ENCODE measurements around the gene DNAH17.

The DNAH17 gene

DNA sequence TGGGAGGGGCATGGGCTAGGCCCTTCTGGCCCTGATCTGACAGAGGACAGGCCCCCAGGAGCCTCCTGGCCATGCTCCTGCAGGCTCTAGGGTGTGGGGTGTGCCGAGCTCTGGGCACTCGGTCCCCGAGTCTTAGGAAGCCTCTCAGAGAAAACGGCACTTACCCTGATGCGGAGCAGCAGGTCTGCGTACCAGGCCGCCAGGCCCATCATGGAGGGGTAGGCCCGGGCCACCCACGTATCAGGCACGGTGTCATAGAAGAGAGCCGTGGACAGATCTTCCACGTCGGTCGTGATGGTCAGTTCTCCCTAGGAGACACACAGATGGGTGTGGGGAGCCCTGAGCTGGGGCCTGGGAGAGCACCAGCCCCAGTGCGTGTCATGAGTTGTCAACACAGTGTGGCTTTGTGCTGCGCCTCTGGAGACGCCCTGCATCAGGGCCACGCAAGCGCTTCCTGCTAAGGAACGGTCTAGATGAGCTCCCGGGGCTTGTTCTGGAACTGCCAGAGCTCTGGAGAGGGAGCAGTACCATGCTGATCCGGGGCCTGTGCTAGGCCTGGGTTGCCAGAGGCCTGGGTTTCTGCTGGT is 150.8 kb downstream of the DNAH17 start:
- DNase-seq, result no peak

DNA sequence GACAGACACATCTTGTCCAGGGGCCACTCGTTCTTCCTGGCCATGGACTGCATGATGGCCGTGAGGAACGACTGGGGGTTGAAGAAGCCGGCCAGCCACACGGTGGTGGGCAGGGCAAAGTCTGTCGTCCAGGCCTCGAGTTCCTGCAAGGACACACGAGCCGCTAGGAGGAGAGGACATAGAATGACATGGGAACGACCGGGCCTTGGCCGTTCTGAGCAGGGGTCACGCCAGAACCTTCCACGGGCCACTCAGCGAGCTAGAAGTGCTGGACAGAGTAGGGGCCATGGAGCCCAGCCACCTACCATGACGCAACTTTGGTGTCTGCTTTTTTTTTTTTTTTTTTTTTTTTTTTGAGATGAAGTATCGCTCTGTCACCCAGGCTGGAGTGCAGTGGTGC is 151.8 kb downstream of the DNAH17 start:
- DNase-seq, result no peak

DNA sequence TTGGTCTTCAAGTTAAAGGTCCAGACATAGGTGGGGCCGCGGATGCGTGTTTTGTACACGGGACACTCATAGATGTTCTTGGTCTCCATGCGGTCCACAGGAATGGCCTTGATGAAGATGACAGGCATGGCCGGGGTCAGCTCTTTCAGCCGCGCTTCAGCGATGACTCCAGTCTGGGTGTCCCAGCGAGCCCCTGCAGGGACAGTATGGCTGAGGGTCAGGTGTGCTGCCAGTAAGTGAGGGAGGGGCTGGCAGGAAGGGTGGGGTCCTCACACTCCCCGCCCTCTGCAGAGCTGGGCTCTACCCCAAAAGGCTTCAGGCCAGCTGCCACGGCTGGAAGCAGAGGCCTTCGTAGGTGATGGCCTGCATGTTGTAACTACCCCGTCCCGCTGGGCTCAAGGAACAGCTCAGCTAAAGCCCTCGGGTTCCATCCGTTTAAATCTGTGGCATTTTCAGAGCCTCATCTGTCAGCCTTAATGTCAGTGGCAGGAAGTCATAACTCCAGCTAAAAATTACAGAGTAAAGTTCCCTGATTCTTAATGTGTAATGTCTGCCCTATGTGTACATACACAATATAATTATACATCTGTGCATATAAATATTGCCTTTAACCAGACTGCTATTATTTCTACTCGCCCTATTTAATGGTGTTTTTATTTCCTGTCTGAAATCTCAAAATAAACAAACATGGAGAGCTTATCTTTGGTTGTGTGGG is 153.1 kb downstream of the DNAH17 start:
- DNase-seq, result no peak

DNA sequence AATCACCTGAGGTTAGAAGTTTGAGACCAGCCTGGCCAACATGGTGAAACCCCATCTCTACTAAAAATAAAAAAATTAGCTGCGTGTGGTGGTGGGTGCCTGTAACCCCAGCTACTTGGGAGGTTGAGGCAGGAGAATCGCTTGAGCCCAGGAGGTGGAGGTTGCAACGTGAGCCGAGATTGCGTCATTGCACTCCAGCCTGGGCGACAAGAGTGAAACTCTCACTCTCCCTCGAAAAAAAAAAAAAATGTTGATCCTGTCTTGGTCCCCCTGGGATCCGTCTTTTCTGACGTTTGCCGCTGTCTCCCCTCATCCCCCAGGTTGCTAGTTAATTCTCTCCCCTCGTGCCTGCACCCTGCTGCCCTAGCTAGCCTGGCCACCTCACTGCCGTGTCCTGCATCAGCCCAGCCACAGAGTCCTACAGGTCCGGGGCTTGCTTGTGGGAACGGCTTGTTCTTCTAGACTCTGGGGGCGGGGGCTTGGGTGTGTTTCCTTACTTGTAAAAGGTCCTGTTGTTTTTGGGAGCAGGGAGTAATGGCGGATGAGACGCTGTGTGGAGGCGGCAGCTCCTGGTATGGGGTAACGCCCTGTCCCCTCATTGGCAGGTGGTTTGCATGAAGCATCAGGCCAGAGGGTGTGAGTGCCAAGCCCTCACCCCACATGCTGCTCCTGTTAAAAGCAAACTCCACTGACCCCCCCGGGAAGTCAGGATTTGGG is 154.2 kb downstream of the DNAH17 start:
- DNase-seq, result no peak

DNA sequence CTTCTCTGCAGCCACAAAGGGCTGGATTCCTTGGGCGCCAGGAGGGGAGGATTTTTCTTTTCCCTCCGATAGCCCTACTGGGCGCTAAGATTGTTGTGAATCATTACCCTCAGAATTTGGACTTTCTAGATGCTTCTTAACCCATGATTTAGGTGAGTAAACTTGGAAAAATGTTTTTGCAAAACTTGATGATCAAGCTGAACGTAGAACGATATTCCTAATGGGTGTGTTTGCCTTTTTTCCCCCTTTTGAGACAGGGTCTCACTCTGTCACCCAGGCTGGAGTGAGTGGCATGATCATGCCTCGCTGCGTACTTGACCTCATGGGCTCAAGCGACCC is 155.0 kb downstream of the DNAH17 start:
- DNase-seq, result no peak

DNA sequence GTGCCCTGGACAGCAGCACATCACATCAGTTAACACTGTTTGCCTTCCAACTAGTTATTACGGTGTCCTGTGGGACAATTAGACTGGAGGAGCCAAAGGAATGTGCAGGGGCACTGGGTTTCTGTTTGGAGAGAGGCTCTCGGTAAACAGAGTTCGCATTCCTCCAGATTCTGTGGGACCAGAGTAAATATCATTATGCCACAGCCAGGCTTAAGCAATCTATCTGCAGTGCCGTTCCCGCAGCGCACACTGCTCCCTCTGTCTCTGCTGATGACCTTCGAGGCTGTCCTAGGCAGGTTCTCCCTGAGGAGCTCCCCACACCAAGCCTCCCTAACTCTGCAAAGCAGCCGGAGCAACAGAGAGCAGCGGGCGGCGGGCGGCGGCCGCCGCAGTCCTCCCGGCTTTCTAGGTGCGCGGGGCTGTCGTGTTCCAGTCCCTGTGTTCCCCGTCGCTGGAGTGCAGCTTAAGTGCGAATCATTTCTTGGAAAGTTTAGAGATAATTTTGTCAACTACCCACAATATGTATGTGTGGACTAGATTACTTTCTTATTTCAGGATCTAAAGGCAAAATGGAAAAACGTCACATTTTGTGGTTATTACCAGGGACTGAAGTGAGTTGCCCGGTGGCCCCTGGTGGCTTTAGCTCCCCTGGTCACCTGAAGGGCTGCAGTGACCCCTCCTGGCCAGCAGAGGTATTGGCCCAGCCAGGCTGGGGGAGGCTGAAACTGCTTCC is 155.5 kb downstream of the DNAH17 start:
- peak; percentile 60 for DNase-seq

DNA sequence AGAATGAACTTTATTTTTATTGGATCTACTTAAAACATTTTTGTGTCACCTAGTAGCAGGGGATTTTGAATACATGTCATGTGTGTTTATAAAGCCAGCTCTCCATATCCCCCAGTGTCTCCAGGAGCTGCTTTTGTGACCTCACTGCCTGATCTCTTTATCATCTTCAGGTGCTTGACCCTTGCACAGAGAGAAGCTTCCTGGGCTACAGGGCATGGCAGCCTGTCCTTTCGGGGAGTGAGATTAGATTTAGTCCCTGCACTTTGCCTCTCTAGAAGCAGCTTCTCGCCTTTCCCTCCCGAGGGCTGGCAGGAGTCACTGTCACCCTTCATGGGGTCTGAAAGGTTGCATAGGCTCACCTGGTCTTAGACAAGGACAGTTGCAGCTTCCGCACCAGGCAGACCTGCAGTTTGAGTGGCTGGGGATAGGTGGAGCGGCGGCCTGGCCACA is 156.1 kb downstream of the DNAH17 start:
- no peak for DNase-seq

DNA sequence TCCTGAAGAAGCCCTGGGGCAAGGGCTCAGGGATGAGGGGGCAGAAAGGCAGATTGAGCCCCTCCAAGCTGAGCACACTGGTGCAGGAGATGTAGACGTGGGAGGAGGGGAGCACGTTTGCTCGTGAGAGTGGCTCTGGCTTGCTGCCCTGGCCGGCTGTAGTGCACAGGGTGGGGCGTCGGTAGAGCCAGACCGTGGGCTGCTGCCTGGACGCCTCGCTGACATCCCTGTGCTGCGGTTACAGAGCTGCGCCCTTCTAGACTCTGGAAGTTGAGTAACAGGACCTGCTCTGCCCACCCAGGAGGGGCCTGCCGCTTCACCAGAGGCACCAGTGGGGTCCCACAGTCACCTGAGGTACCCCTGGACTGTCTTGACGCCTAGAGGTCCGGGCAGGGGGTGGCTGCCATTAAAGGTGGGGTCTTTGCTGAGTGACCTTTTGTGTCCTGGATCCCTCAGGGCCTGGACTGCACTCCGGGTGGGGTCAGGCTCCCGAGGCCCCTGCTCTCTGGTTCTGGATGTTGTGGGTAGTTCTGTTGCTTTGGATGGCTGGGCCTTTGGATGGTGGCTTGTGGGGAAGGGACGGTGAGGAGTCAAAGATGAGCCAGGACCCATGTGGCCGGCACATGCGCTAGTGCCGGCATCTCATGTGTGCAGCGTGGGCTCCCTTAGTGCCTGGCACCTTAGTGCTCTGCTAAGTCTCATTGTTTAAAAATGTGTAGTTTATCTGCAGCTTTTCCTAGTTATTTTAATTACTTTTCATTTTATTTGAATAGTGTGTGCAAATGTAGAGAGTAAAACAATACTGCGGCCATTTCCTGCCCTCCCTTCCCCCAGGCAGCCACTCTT is 157.0 kb downstream of the DNAH17 start:
- no peak for DNase-seq

DNA sequence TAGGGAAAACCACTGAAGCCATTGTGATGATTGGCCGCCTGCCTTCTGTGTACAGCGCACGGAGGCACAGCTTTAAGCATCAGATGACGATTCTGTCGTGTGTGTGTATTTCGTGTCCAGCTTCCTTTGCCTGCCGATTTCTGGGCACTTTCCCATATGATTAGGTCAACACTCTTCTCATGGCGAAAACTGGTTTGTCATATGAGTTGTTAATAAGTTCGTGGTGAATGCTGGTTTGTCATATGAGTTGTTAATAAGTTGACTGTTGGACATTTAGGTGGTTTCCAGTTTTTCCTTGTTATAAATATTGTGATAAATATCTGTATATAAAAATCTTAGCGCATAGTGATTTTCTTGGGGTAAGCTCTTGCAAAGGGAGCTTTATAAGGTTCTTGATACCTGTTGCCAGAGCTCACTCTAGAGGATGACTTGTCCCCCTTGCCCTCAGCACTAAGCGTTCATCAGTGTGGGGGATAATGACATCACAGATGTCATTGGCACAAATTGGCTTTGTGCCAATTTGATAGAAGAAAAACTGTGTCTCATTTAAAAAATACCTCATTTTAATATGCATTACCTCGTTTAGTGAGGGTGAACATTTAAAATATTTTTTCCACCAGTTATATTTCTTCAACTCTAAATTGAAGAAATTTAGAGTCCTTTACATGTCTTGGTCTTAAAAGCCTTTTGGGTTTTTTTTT is 158.7 kb downstream of the DNAH17 start:
- DNase-seq, result no peak

DNA sequence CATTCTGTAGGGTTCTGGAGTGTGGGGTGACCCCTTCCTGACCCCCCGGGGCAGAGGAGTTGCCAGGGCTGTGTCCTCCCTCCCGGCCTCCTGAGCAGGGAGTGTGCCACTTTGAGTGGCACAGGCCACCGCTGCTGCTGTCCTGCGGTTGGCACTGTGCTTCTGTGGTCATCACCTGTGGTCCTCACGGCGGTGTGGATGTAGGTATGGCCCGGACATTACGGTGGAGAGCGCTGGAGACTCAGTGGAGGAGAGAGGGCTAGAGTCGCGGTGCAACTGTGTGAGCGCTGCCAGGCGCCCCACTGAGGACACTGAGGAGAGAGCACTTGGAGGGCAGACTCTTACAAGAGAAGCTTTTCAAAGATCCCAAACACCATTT is 159.7 kb downstream of the DNAH17 start:
- no peak for DNase-seq

DNA sequence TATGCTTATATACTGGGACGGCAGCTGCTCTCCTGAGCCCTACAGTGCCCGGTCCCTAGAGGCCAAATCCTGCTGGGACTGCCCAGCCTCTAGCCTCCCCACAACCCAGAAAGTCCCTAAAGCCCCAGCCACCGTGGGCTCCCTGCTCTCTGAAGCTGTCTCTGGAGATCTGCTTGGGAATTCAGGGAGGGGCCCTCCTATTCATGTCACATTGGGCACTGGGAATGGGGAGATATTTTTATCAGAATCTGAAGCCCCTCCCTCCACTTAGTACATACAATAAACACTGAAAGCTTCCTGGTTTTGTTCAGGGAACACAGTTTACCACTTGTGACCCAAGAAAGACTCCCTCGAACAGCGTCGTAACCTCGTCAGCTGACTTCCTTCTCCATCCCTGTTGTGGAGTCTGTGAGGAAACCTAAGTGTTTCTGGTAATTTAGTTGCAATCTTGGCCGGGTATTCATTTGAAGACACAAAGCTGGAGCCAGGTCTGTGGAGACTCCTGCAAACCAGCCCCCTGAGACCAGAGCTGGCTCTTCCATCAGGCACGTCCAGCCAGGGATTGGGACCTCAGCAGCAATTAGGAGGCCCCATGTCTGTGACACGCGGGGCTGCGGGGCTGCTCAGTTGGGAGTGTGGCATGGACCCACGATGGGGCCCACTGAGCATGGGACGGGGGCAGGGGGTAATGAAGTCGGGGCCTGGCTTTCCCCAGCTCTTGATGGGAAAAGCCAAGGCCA is 160.2 kb downstream of the DNAH17 start:
- no peak for DNase-seq

DNA sequence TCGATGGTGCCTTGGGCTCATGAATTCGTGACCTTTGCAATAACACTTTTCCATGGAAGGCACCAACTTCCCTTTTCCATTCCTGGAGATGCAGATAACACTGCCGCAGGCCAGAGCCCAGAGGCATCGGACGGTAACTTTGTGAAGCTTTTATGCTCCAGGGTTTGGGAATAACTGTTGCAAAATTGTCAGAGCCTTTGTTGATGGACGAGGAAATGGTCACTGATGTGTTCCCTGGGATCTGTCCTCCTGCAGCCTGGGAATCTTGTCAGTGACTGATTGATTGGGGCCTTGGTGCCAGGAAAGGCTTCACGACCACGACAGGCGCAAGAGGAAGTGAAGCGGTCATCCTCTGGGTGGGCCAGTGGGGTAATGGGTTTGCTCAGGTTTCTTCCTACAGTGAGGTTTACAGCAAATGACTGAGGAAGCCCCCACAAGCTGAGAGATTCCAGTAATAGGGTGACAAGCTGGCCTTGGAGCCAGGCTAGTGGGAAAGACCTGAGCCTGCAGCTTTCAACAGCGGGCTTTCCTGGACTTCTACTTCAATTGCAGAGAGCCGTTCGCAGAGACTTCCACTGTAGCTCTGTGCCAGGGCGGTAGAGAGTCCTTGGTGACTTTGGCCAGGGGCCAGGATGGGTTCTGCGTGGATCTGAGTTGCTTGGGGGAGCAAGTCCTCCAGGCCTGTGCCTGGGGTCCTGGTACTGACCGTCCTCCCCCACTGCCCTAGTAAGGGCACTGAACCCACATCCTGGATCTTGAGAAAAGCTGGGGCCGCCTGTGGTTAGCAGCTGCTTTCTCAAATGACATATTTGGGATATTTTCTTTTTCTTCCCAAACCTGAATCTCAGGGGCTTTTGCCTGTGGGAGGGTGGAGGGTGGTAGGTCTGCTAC is 161.1 kb downstream of the DNAH17 start:
- DNase-seq, result no peak

DNA sequence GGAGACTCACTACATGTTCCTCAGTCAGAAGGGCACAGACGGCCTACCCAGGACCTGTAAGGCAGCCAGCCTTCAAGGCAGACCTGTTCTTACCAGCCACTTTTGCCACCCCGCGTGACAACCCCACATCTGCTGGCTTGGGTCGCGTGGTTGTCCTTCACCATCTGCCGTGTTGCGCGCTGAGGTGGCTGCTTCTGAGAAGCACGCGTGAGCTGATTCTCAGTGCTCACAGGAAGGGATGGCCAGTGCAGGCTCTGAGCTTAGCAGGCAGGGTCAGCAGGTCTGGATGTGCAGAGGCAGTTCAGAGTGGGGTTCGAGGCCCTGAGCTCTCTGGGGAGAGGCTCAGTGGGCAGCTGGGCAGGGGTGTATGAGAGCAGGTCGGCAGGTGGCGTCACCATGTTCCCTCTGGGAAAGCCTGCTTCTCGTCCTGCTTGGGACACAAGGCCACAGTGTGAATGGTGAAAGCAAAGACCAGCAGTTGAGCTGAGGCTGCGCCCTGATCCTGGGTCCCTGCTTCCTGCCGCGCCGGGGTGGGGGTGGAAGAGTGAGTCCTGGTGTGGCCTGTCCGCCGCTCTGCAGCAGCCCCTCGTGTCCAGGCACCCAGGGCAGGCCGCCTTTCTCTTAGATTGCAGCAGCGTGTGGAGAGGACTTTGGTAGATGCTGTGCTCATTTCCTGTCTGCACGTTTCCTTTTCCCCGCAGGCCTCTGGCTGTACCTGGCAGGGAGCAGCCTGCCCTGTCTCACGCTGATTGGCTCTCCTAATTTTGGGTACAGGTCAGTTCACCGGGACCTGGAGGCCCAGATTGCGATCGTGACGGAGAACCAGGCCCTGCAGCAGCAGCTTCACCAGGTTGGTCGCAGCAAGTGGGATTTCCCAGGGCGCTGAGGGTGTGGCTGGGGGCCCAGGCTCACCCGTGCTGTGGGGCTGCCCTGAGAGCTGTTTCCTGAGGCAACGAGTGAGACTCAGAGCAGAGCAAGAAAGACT is 162.7 kb downstream of the DNAH17 start:
- DNase-seq, result no peak

DNA sequence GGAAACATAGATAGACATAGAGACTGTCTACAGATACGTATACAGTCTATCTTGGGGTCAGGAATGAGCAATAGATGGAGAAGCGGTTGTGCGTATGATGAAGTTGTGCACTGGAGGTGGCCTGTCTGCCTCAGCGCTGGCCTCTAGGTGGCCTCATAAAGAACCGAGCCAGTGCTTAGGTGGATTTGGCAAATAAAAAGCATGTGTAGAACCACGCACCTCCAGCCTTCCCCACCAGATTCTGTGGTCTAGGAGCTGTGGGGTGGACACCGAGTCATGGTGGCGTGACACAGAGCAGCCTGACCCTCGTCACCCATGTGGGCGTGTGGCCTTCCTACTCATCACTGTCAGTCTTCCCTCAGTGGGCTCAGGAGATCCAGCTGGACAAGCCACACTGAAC is 164.8 kb downstream of the DNAH17 start:
- DNase-seq, result no peak

DNA sequence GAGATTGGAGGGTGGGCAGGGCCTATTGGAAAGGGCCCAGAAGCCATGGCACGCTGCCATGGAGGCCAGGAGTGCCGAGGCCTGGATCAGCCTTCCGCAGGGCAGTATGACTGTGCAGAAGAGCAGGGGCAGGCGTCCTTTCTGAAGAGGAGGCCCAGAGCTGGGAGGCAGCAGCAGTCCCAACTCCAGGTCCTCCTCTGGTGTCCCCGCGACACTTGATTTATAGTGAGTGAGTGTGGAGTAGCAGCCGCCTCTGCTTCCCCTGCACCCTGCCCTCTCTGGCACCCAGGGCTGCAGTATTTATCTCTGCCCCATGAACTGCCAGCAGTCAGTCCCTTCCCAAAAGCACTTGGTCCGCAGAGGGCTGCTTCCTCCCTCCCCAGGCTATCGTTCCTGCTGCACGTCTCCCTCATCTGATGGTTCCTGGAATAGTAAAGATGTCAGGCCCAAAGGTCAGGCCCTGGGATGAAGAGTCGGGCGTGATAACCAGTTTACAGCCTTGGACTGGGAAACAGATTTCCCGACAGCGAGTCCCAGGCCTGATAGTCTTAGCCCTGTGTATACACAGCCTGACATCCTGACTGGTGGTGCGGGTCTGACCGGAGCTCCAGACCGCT is 165.8 kb downstream of the DNAH17 start:
- DNase-seq, result no peak

DNA sequence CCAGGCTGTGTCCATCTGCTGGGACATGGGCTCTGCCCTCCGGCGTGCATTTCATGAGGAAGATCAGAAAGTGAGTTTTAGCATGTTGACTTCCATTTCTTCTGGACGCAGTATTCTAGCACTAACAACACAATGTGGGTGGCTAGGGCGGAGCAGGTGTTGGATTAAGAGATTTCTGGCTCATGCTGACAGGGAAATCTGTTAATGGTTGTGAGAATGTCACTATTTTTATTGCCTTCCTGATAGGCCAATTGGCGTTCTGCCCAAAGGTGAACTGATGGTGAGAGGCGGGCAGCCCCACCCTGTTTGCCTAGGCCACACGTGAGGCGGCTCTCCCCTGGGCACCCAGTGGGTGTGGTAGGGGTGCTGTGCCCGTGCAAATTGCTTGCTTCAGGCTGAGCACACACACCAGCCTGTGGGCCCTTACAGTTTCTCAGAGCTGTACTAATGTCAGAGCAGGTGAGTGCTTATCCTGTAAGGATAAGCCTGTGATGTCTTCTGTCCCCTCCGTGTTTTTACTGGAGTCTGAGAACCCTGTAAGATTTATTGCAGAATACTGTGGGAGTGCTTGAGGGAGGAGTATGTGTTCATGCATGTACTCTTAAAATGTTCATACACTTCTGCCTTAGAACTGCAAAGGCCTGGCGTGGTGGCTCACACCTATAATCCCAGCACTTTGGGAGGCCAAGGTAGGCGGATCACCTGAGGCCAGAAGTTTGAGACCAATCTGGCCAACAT is 167.8 kb downstream of the DNAH17 start:
- no peak for DNase-seq

DNA sequence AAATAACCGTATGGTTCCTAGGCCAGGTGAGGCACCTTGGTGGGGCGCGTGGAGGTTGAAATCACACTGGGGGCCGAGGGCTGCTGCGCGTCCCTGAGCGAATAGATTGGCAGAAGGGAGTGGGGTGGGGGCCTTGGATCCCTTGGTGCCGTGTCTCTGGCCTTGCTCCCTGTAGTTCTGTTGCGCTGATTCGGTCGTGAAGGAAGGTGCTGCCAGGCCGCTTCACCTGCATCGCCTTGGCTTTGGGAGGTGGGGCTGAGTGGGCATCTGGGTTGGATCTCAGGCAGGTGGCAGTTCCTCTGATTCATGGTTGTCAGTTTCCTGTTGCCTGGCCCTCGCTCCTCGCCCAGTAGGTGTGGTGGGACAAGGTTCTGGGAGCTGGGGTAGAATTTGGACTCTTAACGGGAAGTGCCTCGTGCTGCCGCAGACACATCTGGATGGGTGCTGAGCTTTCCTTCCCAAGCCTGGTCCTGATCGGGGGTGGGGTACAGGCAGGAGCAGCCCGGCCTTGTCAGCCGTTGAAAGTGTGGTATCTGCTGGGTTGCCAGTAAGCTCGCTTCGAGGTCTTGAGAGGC is 168.6 kb downstream of the DNAH17 start:
- DNase-seq, result no peak

All from kidney glomerular epithelial cell (primary cell).